NCI-H526 (cell line): ENCODE results near the gene CACNA2D3.

Experiments used
- DNase-seq, 2 experiments: peaks; one replicate each; lab custom pipeline; 2025; lab: John Stamatoyannopoulos, UW

The CACNA2D3 gene

DNA sequence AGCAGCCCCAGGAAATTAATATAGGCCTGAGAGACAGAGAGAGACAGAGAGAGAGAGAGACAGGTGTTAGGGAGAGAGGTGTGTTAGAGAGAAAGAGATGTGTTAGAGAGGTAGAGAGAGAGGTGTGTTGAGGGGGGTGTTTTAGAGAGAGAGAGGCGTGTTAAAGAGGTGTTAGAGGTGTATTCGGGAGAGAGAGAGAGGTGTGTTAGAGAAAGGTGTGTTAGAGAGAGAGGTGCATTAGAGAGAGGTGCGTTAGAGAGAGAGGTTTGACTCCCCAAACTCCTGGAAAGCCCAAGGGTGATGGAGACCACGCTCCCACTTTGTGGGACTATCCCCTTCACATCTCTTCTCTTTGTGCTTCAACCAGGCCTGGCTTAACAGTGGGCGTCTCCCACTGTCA is 95.5 kb downstream of the CACNA2D3 start:
- no peak for DNase-seq

DNA sequence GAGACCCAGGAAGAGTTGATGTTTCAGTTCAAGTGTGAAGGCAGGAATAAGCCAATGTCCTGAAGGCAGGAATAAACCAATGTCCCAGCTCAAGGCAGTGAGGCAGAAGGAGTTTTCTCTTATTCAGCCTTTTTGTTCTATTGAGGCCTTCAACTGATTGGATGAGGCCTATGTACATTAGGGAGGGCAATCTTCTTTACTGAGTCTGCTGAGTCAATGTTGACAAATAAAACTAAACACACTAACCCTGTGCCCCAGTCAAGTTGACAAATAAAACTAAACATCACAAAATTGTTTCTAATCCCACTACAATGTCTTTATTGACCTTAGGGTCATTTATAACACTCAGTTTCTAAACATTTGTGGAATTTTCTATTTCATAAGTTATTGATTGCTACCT is 100.0 kb downstream of the CACNA2D3 start:
- DNase-seq: no peak

DNA sequence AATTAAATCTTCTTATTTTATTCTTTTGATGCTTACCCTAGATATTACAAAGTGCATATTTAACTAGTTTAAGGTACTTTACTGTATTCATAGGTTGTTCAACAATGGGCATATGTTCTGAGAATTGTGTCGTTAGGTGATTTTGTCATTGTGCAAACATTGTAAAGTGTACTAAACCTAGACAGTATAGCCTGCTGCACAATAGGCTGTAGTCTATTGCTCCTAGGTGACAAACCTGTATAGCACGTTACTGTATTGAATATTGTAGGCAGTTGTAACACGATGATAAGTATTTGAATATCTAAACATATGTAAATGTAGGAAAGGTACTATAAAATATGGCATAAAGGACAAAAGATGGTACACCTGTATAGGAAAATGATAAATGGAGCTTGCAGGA is 100.7 kb downstream of the CACNA2D3 start:
- peak; percentile 81 to 90 for DNase-seq

DNA sequence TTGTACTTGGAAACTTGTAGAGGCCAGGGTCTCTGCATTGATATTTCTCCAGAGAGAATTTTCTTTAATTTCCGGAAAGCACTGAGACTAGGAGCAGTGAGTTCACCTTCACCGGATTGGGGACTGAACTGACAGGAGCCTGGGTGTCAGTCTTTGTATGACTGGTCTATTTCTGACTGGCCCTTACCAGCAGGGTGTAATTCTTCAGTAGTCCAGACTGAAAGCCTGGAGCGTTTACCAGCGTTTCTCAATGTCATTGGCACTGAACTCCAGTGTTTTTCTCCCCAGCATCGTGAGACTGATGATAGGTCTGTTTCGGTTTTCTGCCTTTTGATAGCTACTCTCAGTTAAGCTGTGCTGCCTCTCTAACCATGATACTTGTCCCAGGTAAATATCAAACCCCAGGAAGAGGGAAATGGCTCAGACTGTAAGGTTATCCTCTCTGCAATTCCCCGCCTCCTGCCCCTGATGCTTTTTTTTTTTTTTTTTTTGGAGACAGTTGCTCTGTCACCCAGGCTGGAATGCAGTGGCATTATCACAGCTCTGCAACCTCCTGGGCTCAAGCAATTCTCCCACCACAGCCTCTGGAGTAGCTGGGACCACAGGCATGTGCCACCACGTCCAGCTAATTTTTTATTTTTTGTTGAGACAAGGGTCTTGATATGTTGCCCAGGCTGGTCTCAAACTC is 103.6 kb downstream of the CACNA2D3 start:
- no peak for DNase-seq

DNA sequence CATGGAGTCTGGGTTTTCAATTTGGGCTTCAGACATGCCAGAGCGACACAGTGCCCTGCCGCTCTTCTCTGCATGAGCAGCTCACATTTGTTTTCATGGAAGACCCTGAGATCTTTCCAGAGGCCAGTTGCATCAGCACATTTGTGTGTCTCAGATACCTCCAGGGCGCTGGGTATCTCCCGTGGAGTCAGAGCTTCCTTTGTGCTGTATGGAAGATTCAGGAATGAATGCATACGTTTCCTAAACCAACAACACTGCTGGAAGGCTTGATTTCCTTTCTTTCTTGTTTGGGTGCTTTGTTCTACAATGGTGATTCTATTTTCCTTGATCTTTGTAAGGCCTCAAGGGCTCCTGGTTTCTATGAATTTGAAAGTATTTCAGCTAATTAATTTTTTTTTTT is 106.5 kb downstream of the CACNA2D3 start:
- DNase-seq: no peak

DNA sequence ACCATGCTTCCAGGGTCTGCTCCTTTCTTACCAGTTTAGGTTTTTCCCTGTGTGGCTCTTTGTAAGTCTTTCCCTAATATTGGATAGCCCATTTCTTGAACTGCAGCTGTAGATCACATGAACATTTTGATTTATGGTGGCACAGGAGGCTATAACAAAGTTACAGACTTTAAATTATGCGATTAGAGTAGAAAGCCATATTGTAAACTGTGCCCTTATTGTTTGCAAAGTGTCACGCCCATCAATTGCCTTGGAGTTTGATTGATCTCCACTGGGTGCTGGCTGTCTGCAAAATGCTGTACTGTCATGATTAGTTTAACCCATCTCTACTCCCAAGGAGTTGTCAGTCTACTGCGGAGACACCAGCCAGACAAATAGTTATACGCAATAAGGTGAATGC is 110.3 kb downstream of the CACNA2D3 start:
- DNase-seq: no peak

DNA sequence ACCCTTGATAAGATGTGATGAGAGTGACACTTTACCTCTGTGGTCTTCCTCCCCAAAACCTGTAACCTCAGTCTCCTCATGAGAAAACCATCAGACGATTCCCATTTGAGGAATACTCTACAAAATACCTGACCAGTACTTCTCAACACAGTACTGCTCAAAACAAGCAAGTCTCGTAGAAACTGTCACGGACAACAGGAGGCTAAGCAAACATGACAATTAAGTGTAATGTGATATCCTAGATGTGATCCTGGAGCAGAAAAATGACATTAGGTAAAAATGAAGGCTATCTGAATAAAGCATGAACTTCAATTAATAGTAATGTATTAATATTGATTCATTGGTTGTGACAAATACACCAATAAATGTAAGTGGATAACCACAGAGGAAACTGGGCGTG is 113.6 kb downstream of the CACNA2D3 start:
- DNase-seq: peak in 1 of 2 experiments; percentile 34

DNA sequence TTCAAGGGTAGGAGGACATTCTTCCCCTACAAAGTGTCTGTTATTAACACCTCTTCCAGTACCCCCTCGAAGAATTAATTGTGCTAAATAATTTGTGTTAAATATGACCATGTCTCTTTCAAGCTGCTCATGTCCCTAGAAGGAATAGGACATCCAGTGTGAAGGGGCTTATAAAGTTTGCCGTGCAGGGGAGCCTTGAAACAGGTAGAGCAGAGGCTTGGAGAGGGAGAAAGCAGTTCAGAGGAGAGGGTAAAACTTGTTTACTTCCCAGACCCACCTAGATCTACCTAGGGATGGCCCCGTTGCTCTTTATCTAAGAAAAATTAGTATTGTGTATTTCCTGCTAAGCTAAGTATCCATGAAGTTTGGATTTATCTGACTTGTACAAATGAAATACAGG is 114.8 kb downstream of the CACNA2D3 start:
- no peak for DNase-seq

DNA sequence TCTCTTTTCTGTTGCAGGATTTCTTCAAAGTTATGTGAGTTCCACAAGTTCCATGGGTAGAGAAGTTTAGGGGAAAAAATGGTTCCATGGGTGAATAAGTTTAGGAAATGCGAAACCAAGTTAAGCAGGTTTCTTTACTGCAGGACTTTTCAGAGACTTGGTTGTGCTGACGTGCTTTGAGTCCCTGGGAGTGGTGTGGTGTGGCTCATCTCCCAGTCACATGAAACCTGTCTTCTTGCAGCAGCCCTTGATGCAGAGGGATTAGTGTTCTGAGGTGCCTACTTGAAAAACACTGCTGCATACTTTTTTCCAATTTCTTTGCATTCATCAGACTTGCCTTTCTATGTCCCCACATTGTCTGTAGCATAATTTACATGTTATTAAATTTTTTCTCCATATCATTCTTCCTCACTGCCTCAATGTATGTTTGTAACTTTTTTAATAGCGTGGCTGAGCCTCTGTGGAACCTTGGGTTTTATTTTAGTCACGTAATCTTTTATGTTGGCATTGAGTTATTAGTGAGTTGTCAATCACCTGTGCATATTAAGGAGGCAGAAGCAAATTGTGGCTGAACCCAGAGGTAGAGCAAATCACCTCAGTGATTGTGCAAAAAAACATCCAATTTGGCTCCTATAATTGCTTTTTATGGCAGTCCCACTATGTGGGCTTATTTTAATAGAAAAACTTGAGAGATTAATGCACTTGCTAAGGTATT is 115.6 kb downstream of the CACNA2D3 start:
- no peak for DNase-seq

DNA sequence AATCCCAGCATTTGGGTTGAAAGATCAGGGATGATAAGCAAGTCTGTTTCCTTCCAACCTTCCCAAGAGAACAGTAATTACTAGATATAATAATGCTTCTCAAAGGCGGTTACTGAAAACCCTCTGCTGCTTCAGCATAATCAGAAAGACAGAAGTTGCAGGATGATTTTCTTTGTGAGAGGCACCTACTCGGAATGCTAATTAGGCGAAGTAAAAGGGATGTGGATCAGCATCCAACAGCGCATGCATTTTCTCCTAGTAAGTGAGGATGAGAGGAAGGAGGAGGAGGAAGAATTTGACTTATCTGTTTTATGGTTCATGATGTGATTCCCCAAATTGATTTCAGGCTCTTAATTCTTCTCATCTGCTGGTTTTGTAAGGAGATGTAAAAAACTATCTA is 118.0 kb downstream of the CACNA2D3 start:
- no peak for DNase-seq

DNA sequence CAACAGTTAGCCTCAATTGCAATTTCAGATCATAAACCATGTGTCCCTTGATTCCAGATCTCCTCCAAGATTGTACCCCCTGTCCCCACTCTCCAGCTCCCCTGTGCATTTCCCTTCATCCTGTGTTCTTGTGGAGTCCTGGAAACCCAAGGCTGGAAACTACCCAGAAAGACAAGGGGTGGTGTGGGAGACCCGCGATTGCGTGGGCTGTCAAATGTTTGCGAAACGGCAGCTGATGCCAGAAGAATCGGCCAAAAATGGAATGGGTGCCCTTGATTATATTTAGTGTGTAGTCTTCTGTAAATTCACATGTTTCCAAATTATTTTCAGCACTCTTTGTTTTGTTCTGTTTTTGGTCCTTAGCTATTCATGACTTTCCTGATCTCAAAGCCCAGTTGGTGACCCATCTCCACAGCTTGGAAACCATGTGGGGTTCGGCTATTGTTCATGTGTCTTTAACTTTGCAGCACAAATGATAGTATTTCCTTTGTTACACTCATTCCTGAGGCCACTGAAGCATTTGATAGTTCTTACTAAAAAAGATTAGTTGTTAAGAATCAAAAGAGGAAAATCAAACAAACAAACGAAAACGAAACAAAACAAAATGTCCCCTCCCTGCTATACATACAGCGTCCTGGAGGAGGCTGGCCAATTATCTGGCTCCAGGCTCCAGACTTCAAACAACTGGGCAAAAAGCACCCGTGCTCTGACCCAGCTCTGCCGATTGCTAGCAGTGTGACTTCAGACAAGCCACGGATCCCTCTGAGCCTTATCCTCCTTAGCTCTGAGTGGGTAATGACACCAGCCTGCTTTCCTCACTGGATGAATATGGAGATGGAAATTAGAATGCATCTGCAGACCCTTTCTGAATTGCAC is 120.9 kb downstream of the CACNA2D3 start:
- DNase-seq: no peak

DNA sequence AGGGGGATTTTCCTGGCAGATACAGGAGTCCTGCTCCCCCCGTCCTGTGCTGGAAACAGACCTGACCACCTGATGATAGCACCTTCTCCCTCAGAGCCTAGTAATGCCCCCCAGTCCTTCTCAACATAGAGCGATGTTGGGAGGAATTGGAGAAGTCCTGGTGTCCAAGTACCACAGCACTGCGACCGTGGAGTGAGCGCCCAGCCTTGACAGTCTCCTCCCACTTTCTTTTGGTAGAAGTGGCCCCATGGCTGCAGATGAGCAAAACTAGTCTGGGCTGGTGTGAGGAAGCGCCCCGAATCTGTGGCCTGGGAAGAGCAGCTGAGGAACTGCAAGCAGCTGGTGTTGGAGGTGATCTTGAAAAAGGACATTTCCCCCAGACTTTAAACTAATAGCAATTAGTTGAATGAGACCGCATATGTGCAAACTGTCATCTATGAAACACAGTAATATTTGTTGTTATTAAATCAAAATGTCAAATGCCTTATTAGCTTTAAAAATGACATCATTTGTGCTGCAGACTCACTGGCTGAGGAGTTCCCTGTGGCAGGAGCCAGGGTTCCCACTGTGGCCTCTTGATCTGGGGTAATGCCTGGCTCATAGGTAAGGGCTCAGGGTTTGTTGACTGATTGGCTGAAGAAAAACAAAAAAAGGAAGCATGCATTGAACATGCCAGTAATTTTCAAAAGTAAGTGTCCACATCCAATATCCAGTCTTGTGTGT is 121.8 kb downstream of the CACNA2D3 start:
- DNase-seq: no peak

DNA sequence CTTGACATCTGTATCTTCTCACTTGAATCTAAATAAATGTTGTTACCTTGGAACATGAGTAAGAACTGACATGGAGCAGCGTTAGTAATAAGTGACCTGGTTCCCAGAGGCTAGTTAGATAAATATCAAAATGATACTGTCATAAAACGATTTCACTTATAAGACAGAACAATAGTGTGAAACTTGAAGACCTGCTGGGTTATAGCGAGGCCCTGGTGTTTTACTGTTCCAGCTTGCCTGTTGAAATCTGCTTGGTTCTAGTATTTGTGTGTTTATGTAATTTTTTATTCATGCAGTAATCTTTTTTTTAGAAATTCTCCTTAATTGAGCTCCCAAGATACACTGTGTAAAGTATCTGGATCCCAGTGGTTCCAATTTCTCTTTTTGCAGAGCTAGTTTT is 129.4 kb downstream of the CACNA2D3 start:
- no peak for DNase-seq

DNA sequence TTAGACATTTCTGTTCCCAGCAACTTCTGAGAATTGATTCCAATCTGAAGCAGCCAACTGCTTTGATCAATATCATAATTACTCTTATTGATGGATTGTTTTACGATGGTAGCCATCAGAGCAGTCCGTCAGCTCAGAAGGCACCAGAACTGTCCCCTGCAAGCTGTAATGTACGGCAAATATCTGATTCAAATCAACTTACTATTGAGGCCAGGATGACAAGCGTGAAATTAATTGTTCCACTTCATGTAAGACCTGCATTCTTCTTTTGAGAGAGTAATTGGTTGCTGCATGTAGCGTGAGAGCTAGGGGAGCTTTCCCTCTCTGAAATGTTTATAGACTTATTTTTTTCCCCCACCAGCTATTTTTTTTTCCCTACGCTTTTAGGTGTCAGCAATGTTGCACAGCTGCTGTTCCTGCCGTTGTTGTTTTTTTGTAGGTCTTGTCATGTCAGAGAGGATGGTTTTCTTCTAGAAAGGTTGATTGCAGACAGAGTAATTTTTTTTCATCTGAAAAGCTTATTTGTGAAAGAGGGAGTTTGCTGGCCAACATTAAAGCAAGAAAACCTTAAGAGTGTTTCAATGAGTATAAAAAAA is 134.9 kb downstream of the CACNA2D3 start:
- DNase-seq: no peak

DNA sequence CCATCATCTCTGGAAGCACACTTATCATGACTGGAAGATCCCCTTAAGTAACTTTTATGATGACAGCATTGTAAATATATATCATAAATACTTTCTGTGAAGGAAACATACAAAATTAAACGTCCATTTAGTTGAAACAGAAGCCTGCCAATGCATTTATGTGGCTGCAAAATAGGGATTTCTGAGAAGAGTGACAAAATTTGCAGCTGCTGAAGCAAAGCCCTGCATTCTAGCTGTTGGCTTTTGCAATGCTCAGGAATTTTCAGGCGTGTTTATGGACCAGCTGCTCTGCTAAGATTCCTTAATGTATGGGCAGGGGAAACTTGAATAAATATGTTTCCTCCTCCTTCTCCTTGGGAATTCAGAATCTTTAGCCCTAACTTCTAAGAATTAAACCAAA is 137.3 kb downstream of the CACNA2D3 start:
- no peak for DNase-seq

DNA sequence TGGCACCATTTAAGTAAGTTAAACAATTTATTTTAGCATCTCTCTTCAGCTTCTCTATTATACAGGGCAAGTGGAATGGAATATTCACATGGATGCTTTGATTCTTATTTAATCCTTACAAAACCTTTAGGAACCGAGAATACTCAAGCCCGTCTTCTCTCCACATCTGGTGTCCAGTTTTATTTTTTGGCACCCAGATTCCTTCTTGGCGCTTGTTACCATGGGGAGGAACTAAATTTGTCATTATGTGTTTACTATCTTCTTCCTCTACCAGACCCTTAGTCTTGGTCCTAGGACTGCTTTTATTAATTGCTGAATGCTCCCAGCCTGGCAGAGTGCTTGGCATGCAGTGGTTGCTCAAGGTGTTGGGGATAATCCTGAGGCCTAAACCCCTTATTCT is 138.8 kb downstream of the CACNA2D3 start:
- DNase-seq: no peak

DNA sequence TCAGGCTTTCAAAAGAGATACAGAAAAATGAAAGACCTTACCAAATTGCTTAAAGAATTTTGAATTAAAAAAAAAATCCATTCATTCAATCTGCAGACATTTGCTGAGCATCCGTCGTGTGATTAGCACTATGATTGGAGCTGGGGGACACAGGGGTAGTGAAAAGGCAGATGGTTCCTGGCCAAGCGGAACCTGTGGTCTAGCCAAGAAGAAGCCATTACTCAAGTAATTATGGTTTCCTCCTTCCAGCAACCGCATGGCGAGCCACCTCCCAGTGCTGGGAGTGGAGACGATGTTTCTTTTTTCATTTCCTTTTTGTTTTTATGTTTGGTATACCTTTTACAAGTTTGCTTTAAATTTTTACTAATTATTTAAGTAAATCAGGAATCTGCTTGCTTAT is 140.2 kb downstream of the CACNA2D3 start:
- no peak for DNase-seq

DNA sequence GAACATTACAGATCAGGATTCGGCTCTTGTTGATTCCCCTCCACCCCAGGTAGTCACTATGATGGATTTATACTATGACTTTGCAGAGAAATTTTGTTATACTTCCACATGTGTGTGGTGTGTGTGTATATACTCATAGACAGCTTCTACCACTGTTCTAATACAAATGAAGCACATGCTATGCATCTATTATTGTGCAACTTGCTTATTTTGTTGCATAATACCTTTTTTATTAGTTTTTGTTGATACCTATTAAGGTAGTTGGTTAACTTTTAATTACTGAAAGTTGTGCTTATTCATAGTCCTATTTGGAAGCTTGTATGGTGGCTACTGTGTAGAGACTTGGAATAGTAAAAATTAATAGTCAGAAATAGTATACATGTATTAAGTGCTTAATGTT is 140.6 kb downstream of the CACNA2D3 start:
- no peak for DNase-seq

DNA sequence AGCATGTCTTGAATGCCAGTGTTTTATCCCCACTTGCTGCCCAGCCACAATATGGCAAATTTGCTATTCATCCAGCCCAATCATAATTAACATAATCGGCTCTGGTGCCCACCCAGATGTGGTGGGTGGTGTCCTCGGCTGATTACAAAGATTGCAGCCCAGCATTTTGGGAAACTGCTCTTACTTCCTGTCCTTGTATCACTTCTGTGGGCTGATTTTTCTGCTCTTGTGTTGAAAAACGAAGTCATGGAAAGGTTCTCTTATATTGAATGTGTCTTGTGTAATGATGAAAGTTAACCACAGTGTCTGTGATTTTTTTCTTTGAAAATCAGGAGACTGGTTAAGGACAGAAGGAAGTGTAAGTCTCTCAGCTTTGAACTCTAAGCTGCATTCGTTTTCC is 141.7 kb downstream of the CACNA2D3 start:
- DNase-seq: no peak

DNA sequence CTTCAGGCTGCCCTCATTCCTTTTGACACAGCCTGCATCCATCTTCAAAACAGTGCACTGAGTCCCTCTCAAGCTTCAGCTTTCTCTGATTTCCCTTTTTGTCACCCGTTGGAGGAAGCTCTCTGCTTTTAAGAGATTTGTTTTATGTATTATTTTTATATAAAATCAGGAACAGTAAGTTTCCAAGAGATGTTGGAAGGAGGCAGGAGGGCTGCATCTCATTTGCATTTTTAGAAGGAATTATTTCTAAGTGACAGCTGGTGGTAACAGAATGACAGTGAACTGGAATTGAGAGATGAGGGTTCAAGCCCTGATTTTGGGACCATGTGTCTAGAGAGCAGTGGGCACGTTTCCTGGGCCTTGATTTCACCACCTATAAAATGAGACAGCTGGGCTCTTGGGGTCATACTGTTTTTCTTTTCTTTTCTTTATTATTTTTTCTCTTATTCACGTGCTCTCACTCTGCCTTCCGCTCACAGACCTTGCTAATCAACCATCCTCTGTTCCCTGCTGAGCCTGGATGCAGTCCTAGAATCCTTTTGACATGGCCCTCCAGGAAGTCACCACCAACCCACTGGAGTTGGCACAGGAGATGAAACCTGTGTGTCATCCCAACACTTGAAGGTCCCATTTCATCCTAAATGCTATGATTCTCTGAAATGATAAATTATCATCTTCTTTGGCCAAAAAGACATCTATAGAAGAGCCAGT is 148.6 kb downstream of the CACNA2D3 start:
- DNase-seq: no peak

DNA sequence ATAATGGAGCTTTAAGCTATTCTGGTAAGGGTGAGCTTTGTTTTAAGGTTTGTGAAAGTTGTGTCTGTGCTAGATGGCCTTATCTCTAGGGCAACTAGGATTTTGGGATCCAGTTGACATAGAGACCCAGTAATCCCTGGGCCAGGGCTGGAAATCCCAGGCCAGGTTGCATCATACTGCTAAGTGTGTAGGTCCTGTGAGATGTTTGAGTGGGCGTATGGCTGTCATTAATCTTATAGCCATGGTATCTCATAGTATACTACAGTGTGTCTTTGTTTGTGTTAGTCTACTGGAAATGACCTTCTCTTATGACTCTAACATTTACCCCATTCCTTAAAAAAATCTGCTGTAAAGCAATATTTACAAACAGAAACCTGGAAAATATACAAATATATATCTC is 151.4 kb downstream of the CACNA2D3 start:
- DNase-seq: no peak
